ENCODE results near the gene KCNJ12. TPM values are rescaled to one million over a fixed set of nuclear protein-coding genes. Genes with fewer than 3 reads are reported as not detected.
"Not testable (repeated sequence)": the region's sequence is repeated elsewhere in the genome, so short reads cannot be mapped to it uniquely, and the experiment has no call there.

Gene KCNJ12
- total and polyA plus RNA-seq, 2 of the 4 experiments (the other 2 are of a cell fraction), result under 0.01 to 0.10 TPM

GRCh38 chr17:21413570-21414279 lies 37.6 kb downstream of the KCNJ12 start:
- H3K79me1 ChIP-seq (ENCODE audit: low read depth in 1 of 2, low read length in 2 of 2); BruUV-seq (replicated peaks); H3K9me1 ChIP-seq (ENCODE audit: insufficient read depth, low read length); H3K18ac ChIP-seq (ENCODE audit: low read depth, low read length); H3K56ac ChIP-seq (ENCODE audit: extremely low read depth, insufficient read depth, low read length); H2AK5ac ChIP-seq (ENCODE audit: low read depth, low read length); H3K27ac ChIP-seq (ENCODE audit: insufficient read depth, low read length); H3K36me3 ChIP-seq (ENCODE audit: control insufficient read depth, insufficient read depth, low read length); H4K8ac ChIP-seq (ENCODE audit: low read depth in 2 of 2, low read length in 2 of 2); ATAC-seq (ENCODE audit: low read depth); H3K23ac ChIP-seq (ENCODE audit: low read depth, low read length); dilution Hi-C loops (cut with HindIII; ENCODE audit: low sequenced_read_pairs, unreplicated experiment); H3K4ac ChIP-seq (ENCODE audit: low read depth, low read length); in situ Hi-C loops (cut with MboI; ENCODE audit: low sequenced_read_pairs); H3K9ac ChIP-seq (ENCODE audit: low read depth, low read length); H3K9me3 ChIP-seq (ENCODE audit: control insufficient read depth, insufficient read depth, low read length); H4K20me1 ChIP-seq (ENCODE audit: insufficient read depth, low read length); H4K5ac ChIP-seq (ENCODE audit: low read depth, low read length); H2BK5ac ChIP-seq (ENCODE audit: low read depth, low read length, poor library complexity, severe bottlenecking); H2AFZ ChIP-seq (replicated peaks; ENCODE audit: low read length, poor library complexity); CTCF ChIA-PET; H2AK9ac ChIP-seq (replicated peaks; ENCODE audit: low read depth, low read length, poor library complexity); POLR2A ChIA-PET (ENCODE audit: unreplicated experiment); H3K4me2 ChIP-seq (ENCODE audit: low read depth, low read length); intact Hi-C loops (cut with micrococcal nuclease); H2BK20ac ChIP-seq (ENCODE audit: low read depth, low read length); H3K4me3 ChIP-seq (ENCODE audit: insufficient read depth, low read depth, low read length); H3K14ac ChIP-seq (replicated peaks; ENCODE audit: low read depth, low read length); H4K91ac ChIP-seq (ENCODE audit: insufficient read depth, low read depth, low read length); H3K4me1 ChIP-seq (ENCODE audit: control insufficient read depth, insufficient read depth, low read length); DNase-seq; H2BK15ac ChIP-seq (ENCODE audit: low read depth, low read length); H2BK120ac ChIP-seq (ENCODE audit: low read depth, low read length); H3K27me3 ChIP-seq (ENCODE audit: control insufficient read depth, insufficient read depth, low read length): not testable (repeated sequence)
- no CpG with 5 or more reads among the region's 11 CpGs for WGBS, 2 experiments (ENCODE audit: extremely low coverage in 2 of 2, insufficient read length in 1 of 2)

- H4K91ac ChIP-seq (ENCODE audit: insufficient read depth, low read depth, low read length); H3K4me1 ChIP-seq (ENCODE audit: control insufficient read depth, insufficient read depth, low read length); H3K4ac ChIP-seq (ENCODE audit: low read depth, low read length); H4K20me1 ChIP-seq (ENCODE audit: insufficient read depth, low read length); H3K56ac ChIP-seq (ENCODE audit: extremely low read depth, insufficient read depth, low read length); ATAC-seq (ENCODE audit: low read depth); H3K14ac ChIP-seq (replicated peaks; ENCODE audit: low read depth, low read length); H2BK15ac ChIP-seq (ENCODE audit: low read depth, low read length); H2BK120ac ChIP-seq (ENCODE audit: low read depth, low read length); in situ Hi-C loops (cut with MboI; ENCODE audit: low sequenced_read_pairs); H3K27ac ChIP-seq (ENCODE audit: insufficient read depth, low read length); H4K8ac ChIP-seq (ENCODE audit: low read depth in 2 of 2, low read length in 2 of 2); H3K4me2 ChIP-seq (ENCODE audit: low read depth, low read length); H2AFZ ChIP-seq (replicated peaks; ENCODE audit: low read length, poor library complexity); DNase-seq; H3K36me3 ChIP-seq (ENCODE audit: control insufficient read depth, insufficient read depth, low read length); H3K27me3 ChIP-seq (ENCODE audit: control insufficient read depth, insufficient read depth, low read length); H2AK9ac ChIP-seq (replicated peaks; ENCODE audit: low read depth, low read length, poor library complexity); H2BK5ac ChIP-seq (ENCODE audit: low read depth, low read length, poor library complexity, severe bottlenecking); intact Hi-C loops (cut with micrococcal nuclease); H3K79me1 ChIP-seq (ENCODE audit: low read depth in 1 of 2, low read length in 2 of 2); POLR2A ChIA-PET (ENCODE audit: unreplicated experiment); dilution Hi-C loops (cut with HindIII; ENCODE audit: low sequenced_read_pairs, unreplicated experiment); H3K23ac ChIP-seq (ENCODE audit: low read depth, low read length); H2AK5ac ChIP-seq (ENCODE audit: low read depth, low read length); BruUV-seq (replicated peaks); H3K9me3 ChIP-seq (ENCODE audit: control insufficient read depth, insufficient read depth, low read length); H3K9ac ChIP-seq (ENCODE audit: low read depth, low read length); H3K18ac ChIP-seq (ENCODE audit: low read depth, low read length); H3K9me1 ChIP-seq (ENCODE audit: insufficient read depth, low read length); CTCF ChIA-PET; H3K4me3 ChIP-seq (ENCODE audit: insufficient read depth, low read depth, low read length); H4K5ac ChIP-seq (ENCODE audit: low read depth, low read length); H2BK20ac ChIP-seq (ENCODE audit: low read depth, low read length): not testable (repeated sequence)
- WGBS, 2 experiments (ENCODE audit: extremely low coverage in 2 of 2, insufficient read length in 1 of 2), result 69% methylated on average over 3 of the region's 7 CpGs; no CpG with 5 or more reads in 1 of the 2 experiments
Observed at GRCh38 chr17:21414616-21415015, 38.5 kb downstream of the KCNJ12 start.
